OCI-M2 (cell line): Measurements from ENCODE around the gene ZNF317.
A peak's percentile ranks its signal among the peaks of the same experiment; 100 is the strongest.

Source experiments
- DNase-seq: peaks from one replicate; lab custom pipeline; 2025; ENCODE audit not compliant: unreplicated experiment; lab: John Stamatoyannopoulos, UW

ZNF317 gene

GRCh38 chr19:9140159-9140874 lies at the start of gene ZNF317:
ZNF317 (plus strand) TSS chr19:9140397; CDS start chr19:9156017, 15,620 bp downstream.
- DNase-seq, result peak; percentile 46

GRCh38 chr19:9107375-9107774 lies 32.8 kb upstream of the ZNF317 start, which contains the start of gene OR7G2:
OR7G2 (minus strand) TSS chr19:9107475; CDS start chr19:9103243, 4,232 bp downstream.
- DNase-seq, result no peak

- DNase-seq, result no peak
Measured at GRCh38 chr19:9109959-9110358, 30.2 kb upstream of the ZNF317 start.

- no peak for DNase-seq
Measured at GRCh38 chr19:9115307-9115813, 24.8 kb upstream of the ZNF317 start, which contains the start of gene OR7G1. OR7G1 (minus strand) TSS chr19:9115763; CDS start chr19:9115763, 0 bp downstream.

GRCh38 chr19:9116547-9116946 lies 23.6 kb upstream of the ZNF317 start:
- DNase-seq, result no peak

GRCh38 chr19:9126900-9127405 lies 13.2 kb upstream of the ZNF317 start, which contains the start of gene OR7G3:
OR7G3 (minus strand) TSS chr19:9126950; CDS start chr19:9126950, 0 bp downstream.
- no peak for DNase-seq

- DNase-seq, result no peak
Measured at GRCh38 chr19:9128171-9128570, 12.0 kb upstream of the ZNF317 start.

- no peak for DNase-seq
Measured at GRCh38 chr19:9130965-9131364, 9.2 kb upstream of the ZNF317 start.

- no peak for DNase-seq
Measured at GRCh38 chr19:9132422-9132821, 7.8 kb upstream of the ZNF317 start.

- DNase-seq, result no peak
Measured at GRCh38 chr19:9139609-9140158, 513 bp upstream of the ZNF317 start.

- DNase-seq, result no peak
Measured at GRCh38 chr19:9144920-9145319, 4.7 kb downstream of the ZNF317 start.

GRCh38 chr19:9146882-9147281 lies 6.7 kb downstream of the ZNF317 start:
- no peak for DNase-seq

GRCh38 chr19:9148697-9149096 lies 8.5 kb downstream of the ZNF317 start:
- DNase-seq, result no peak

GRCh38 chr19:9149997-9150396 lies 9.8 kb downstream of the ZNF317 start:
- DNase-seq, result no peak

- no peak for DNase-seq
Measured at GRCh38 chr19:9150650-9151049, 10.5 kb downstream of the ZNF317 start.

- no peak for DNase-seq
Measured at GRCh38 chr19:9151367-9151766, 11.2 kb downstream of the ZNF317 start.

- no peak for DNase-seq
Measured at GRCh38 chr19:9155591-9155990, 15.4 kb downstream of the ZNF317 start.

GRCh38 chr19:9156304-9156703 lies 16.1 kb downstream of the ZNF317 start:
- no peak for DNase-seq

GRCh38 chr19:9159891-9160290 lies 19.7 kb downstream of the ZNF317 start:
- no peak for DNase-seq

GRCh38 chr19:9161427-9161826 lies 21.2 kb downstream of the ZNF317 start:
- no peak for DNase-seq

- no peak for DNase-seq
Measured at GRCh38 chr19:9165261-9165660, 25.1 kb downstream of the ZNF317 start.

GRCh38 chr19:9166846-9167245 lies 26.6 kb downstream of the ZNF317 start:
- DNase-seq, result no peak
